Measurements from ENCODE around the gene ST6GAL1. TPM values are rescaled to one million over a fixed set of nuclear protein-coding genes. Genes with fewer than 3 reads are reported as not detected.

Gene ST6GAL1
- total and polyA plus RNA-seq, 2 experiments from 2014 or later, result 17.6 to 65.1 TPM

DNA sequence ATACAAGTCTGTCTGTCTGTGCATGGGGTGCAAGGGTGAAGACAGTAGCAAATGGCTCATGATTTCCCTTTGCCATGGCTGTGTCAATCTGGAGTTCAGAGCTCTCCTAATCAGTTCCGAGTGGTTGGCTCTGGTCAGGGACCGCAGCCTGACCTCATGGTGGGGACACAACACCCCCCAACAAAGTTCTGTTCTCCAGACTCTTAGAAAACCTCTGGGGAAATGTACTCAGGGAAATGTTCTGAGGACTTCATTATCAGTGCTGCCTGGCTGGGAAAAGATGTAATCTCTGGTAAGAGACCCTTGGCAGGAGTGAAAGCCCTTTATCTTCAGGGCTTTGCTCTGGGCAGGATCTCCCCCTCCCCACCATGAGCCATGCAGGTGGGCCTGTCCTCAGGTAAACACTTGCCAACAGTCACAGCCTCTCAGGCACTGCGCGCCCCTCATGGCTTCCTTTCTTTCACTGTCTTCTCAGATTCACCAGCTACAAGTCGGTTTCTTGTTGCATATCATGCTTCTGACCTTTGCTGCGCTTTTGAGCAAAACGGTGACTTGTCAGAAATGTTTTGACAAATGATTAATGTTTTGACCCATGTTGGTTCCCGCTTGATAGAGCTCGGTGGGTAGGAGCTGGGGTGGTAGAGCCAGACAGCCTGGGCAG is 95.5 kb downstream of the ST6GAL1 start:
- H3K4me1 ChIP-seq (ENCODE audit: insufficient read depth), result 0 out of 2 replicates have a peak, but pooled peaks cover 3% of the 10 kb centered on the region
- H3K79me2 ChIP-seq (replicated peaks; ENCODE audit: insufficient read depth), result peaks cover 11% of the 10 kb centered on the region
- H3K27me3 ChIP-seq (ENCODE audit: insufficient read depth), result no peaks in the 10 kb centered on the region
- H3K27ac ChIP-seq (ENCODE audit: low read depth), result peak overlapping the region; percentile 55; the same call in 1 of the 2 replicates
- peaks cover 4% of the 10 kb centered on the region; the same call in 1 of the 2 replicates for H3K36me3 ChIP-seq (ENCODE audit: insufficient read depth)
- H2AFZ ChIP-seq, result no peak overlapping the region
- H3K4me1 Mint-ChIP-seq, result peaks cover 24% of the 10 kb centered on the region; the same call in 2 of the 3 replicates
- H3K27ac Mint-ChIP-seq, result no peak overlapping the region
- ATAC-seq, result peak; percentile 63
- H3K4me2 ChIP-seq, result no peak overlapping the region
- TF ChIP-seq JUNB (IDR thresholded peaks at IDR 0.05; ENCODE audit: unreplicated experiment), result no peak
- TF ChIP-seq, protein P1, sequence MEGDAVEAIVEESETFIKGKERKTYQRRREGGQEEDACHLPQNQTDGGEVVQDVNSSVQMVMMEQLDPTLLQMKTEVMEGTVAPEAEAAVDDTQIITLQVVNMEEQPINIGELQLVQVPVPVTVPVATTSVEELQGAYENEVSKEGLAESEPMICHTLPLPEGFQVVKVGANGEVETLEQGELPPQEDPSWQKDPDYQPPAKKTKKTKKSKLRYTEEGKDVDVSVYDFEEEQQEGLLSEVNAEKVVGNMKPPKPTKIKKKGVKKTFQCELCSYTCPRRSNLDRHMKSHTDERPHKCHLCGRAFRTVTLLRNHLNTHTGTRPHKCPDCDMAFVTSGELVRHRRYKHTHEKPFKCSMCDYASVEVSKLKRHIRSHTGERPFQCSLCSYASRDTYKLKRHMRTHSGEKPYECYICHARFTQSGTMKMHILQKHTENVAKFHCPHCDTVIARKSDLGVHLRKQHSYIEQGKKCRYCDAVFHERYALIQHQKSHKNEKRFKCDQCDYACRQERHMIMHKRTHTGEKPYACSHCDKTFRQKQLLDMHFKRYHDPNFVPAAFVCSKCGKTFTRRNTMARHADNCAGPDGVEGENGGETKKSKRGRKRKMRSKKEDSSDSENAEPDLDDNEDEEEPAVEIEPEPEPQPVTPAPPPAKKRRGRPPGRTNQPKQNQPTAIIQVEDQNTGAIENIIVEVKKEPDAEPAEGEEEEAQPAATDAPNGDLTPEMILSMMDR (conservative IDR thresholded peaks at IDR 0.05; ENCODE audit: low read depth in 2 of 2), result no peak
- TF ChIP-seq, protein P2, sequence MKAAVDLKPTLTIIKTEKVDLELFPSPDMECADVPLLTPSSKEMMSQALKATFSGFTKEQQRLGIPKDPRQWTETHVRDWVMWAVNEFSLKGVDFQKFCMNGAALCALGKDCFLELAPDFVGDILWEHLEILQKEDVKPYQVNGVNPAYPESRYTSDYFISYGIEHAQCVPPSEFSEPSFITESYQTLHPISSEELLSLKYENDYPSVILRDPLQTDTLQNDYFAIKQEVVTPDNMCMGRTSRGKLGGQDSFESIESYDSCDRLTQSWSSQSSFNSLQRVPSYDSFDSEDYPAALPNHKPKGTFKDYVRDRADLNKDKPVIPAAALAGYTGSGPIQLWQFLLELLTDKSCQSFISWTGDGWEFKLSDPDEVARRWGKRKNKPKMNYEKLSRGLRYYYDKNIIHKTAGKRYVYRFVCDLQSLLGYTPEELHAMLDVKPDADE (IDR thresholded peaks at IDR 0.05), result no peak
- TF ChIP-seq ZNF331 (CRISPR knock-in tag; IDR thresholded peaks at IDR 0.05; ENCODE audit: low read depth), result no peak
- TF ChIP-seq EZH2phosphoT487 (IDR thresholded peaks at IDR 0.05; ENCODE audit: unreplicated experiment), result no peak
- TF ChIP-seq, protein P3, sequence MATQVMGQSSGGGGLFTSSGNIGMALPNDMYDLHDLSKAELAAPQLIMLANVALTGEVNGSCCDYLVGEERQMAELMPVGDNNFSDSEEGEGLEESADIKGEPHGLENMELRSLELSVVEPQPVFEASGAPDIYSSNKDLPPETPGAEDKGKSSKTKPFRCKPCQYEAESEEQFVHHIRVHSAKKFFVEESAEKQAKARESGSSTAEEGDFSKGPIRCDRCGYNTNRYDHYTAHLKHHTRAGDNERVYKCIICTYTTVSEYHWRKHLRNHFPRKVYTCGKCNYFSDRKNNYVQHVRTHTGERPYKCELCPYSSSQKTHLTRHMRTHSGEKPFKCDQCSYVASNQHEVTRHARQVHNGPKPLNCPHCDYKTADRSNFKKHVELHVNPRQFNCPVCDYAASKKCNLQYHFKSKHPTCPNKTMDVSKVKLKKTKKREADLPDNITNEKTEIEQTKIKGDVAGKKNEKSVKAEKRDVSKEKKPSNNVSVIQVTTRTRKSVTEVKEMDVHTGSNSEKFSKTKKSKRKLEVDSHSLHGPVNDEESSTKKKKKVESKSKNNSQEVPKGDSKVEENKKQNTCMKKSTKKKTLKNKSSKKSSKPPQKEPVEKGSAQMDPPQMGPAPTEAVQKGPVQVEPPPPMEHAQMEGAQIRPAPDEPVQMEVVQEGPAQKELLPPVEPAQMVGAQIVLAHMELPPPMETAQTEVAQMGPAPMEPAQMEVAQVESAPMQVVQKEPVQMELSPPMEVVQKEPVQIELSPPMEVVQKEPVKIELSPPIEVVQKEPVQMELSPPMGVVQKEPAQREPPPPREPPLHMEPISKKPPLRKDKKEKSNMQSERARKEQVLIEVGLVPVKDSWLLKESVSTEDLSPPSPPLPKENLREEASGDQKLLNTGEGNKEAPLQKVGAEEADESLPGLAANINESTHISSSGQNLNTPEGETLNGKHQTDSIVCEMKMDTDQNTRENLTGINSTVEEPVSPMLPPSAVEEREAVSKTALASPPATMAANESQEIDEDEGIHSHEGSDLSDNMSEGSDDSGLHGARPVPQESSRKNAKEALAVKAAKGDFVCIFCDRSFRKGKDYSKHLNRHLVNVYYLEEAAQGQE (IDR thresholded peaks at IDR 0.05; ENCODE audit: unreplicated experiment), result no peak
- no peak for TF ChIP-seq NANOG (IDR thresholded peaks at IDR 0.05; ENCODE audit: borderline replicate concordance)
- no peak for TF ChIP-seq POLR2AphosphoS5 (IDR thresholded peaks at IDR 0.05; ENCODE audit: low read depth)
- TF ChIP-seq, protein P4, sequence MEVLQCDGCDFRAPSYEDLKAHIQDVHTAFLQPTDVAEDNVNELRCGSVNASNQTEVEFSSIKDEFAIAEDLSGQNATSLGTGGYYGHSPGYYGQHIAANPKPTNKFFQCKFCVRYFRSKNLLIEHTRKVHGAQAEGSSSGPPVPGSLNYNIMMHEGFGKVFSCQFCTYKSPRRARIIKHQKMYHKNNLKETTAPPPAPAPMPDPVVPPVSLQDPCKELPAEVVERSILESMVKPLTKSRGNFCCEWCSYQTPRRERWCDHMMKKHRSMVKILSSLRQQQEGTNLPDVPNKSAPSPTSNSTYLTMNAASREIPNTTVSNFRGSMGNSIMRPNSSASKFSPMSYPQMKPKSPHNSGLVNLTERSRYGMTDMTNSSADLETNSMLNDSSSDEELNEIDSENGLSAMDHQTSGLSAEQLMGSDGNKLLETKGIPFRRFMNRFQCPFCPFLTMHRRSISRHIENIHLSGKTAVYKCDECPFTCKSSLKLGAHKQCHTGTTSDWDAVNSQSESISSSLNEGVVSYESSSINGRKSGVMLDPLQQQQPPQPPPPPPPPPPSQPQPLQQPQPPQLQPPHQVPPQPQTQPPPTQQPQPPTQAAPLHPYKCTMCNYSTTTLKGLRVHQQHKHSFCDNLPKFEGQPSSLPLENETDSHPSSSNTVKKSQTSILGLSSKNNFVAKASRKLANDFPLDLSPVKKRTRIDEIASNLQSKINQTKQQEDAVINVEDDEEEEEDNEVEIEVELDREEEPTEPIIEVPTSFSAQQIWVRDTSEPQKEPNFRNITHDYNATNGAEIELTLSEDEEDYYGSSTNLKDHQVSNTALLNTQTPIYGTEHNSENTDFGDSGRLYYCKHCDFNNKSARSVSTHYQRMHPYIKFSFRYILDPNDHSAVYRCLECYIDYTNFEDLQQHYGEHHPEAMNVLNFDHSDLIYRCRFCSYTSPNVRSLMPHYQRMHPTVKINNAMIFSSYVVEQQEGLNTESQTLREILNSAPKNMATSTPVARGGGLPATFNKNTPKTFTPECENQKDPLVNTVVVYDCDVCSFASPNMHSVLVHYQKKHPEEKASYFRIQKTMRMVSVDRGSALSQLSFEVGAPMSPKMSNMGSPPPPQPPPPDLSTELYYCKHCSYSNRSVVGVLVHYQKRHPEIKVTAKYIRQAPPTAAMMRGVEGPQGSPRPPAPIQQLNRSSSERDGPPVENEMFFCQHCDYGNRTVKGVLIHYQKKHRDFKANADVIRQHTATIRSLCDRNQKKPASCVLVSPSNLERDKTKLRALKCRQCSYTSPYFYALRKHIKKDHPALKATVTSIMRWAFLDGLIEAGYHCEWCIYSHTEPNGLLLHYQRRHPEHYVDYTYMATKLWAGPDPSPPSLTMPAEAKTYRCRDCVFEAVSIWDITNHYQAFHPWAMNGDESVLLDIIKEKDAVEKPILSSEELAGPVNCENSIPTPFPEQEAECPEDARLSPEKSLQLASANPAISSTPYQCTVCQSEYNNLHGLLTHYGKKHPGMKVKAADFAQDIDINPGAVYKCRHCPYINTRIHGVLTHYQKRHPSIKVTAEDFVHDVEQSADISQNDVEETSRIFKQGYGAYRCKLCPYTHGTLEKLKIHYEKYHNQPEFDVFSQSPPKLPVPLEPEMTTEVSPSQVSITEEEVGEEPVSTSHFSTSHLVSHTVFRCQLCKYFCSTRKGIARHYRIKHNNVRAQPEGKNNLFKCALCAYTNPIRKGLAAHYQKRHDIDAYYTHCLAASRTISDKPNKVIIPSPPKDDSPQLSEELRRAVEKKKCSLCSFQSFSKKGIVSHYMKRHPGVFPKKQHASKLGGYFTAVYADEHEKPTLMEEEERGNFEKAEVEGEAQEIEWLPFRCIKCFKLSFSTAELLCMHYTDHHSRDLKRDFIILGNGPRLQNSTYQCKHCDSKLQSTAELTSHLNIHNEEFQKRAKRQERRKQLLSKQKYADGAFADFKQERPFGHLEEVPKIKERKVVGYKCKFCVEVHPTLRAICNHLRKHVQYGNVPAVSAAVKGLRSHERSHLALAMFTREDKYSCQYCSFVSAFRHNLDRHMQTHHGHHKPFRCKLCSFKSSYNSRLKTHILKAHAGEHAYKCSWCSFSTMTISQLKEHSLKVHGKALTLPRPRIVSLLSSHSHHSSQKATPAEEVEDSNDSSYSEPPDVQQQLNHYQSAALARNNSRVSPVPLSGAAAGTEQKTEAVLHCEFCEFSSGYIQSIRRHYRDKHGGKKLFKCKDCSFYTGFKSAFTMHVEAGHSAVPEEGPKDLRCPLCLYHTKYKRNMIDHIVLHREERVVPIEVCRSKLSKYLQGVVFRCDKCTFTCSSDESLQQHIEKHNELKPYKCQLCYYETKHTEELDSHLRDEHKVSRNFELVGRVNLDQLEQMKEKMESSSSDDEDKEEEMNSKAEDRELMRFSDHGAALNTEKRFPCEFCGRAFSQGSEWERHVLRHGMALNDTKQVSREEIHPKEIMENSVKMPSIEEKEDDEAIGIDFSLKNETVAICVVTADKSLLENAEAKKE (CRISPR knock-in tag; IDR thresholded peaks at IDR 0.05), result no peak
- no peak for TF ChIP-seq CREB1 (CRISPR knock-in tag; IDR thresholded peaks at IDR 0.05; ENCODE audit: low read depth)
- no peak for TF ChIP-seq STAT1 (IDR thresholded peaks at IDR 0.05; ENCODE audit: unreplicated experiment)
- TF ChIP-seq ZNF114 (CRISPR knock-in tag; IDR thresholded peaks at IDR 0.05), result no peak
- no peak for TF ChIP-seq EZH2 (IDR thresholded peaks at IDR 0.05; ENCODE audit: low read depth, unreplicated experiment)
- H3K27me3 Mint-ChIP-seq (ENCODE audit: insufficient read depth, low read depth, poor library complexity), result peaks cover 4% of the 10 kb centered on the region
- H3F3A ChIP-seq (replicated peaks; ENCODE audit: low read depth), result no peaks in the 10 kb centered on the region
- H3K4me3 Mint-ChIP-seq, result no peak overlapping the region
- no peak for DNase-seq (ENCODE audit: low spot score)
- H3K4me3 ChIP-seq, result no peak overlapping the region
- H4K20me1 ChIP-seq (replicated peaks; ENCODE audit: insufficient read depth), result peaks cover 4% of the 10 kb centered on the region
- H3K9me2 ChIP-seq (ENCODE audit: insufficient read depth), result no peaks in the 10 kb centered on the region
- H3K9me3 Mint-ChIP-seq, result no peaks in the 10 kb centered on the region
- H3K36me3 Mint-ChIP-seq (ENCODE audit: low read depth), result peaks cover 33% of the 10 kb centered on the region
